OCI-LY7 (cell line): ENCODE results near the gene DNMT3B.

Source experiments
- EZH2phosphoT487 ChIP-seq: fragments of 200-600 bp; sonication (generic); IDR thresholded peaks from 2 replicates; pipeline ENCODE4 v1.6.1; 2018; ENCODE audit warnings: low read depth, borderline replicate concordance, mild to moderate bottlenecking, mixed run types, antibody characterized with exemption, low read length, moderate library complexity, mixed read lengths
- TF ChIP-seq, protein P1 (sequence below): fragments of 200-600 bp; sonication (generic); conservative IDR thresholded peaks from 2 replicates; pipeline ENCODE4 v1.5.1; 2014; ENCODE audit warnings: mild to moderate bottlenecking, antibody characterized with exemption, low read length, moderate library complexity, mixed read lengths

DNA sequence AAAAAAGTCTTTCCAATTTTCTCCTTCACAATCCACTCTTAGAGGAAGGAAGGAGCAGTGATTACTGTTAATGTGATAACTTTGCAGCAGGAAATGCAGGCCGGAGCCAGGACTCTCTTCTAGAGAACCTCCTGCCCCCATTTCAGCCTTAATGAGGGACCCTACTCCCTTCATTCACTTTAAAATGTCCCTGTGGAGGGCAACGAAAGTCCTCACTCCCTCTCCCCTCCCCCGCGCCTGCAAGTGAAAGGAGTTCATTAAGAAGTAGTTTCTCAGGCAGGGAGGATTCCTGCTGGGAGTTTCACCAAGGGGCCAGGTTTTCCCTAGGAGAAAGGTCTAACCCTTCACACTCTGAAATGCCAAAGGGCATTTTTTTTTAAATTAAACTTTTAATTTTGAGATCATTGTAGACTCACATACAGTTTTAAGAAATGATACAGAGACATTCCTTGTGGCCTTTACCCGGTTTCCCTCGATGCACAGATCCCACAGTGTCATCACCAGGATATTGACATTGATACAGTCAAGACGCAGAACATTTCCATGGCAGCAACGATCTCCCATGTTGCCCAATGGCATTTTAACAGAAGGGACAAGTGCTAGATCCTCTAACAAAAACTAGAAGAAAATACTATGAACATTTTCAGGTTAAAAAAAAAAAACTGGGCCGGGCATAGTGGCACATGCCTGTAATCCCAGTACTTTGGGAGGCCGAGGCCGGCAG lies 12.1 kb upstream of the DNMT3B start:
- TF ChIP-seq, protein P1, sequence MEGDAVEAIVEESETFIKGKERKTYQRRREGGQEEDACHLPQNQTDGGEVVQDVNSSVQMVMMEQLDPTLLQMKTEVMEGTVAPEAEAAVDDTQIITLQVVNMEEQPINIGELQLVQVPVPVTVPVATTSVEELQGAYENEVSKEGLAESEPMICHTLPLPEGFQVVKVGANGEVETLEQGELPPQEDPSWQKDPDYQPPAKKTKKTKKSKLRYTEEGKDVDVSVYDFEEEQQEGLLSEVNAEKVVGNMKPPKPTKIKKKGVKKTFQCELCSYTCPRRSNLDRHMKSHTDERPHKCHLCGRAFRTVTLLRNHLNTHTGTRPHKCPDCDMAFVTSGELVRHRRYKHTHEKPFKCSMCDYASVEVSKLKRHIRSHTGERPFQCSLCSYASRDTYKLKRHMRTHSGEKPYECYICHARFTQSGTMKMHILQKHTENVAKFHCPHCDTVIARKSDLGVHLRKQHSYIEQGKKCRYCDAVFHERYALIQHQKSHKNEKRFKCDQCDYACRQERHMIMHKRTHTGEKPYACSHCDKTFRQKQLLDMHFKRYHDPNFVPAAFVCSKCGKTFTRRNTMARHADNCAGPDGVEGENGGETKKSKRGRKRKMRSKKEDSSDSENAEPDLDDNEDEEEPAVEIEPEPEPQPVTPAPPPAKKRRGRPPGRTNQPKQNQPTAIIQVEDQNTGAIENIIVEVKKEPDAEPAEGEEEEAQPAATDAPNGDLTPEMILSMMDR = no peak
- no peak for TF ChIP-seq EZH2phosphoT487
